ENCODE results near the gene BOC. TPM values are rescaled to one million over a fixed set of nuclear protein-coding genes. Genes with fewer than 3 reads are reported as not detected.

Gene BOC
- total and polyA plus RNA-seq, 2 of the 8 experiments (the other 6 are each of a cell fraction or from before 2014, with no cell fraction given) = 6.9 to 9.3 TPM

DNA sequence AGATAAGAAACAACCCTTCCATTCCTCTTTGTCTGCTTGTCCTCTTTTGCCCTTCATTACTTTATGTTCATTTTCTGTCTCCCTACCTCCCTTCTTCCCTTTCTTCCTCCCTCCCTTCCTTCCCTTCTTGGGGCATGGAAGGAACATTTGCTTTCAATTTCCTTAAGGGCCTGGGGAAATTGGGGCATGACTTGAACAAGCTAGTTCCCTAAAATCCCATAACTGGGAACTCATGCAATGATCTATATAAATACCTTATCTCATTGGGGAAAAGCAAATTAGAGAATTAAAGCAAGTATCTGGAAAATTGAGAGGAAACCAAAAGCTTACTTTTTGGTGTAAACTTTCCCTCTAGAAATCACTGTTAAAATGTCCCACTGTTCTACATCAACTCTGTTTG lies 35.7 kb downstream of the BOC start (continued):
- TF ChIP-seq, protein P1, sequence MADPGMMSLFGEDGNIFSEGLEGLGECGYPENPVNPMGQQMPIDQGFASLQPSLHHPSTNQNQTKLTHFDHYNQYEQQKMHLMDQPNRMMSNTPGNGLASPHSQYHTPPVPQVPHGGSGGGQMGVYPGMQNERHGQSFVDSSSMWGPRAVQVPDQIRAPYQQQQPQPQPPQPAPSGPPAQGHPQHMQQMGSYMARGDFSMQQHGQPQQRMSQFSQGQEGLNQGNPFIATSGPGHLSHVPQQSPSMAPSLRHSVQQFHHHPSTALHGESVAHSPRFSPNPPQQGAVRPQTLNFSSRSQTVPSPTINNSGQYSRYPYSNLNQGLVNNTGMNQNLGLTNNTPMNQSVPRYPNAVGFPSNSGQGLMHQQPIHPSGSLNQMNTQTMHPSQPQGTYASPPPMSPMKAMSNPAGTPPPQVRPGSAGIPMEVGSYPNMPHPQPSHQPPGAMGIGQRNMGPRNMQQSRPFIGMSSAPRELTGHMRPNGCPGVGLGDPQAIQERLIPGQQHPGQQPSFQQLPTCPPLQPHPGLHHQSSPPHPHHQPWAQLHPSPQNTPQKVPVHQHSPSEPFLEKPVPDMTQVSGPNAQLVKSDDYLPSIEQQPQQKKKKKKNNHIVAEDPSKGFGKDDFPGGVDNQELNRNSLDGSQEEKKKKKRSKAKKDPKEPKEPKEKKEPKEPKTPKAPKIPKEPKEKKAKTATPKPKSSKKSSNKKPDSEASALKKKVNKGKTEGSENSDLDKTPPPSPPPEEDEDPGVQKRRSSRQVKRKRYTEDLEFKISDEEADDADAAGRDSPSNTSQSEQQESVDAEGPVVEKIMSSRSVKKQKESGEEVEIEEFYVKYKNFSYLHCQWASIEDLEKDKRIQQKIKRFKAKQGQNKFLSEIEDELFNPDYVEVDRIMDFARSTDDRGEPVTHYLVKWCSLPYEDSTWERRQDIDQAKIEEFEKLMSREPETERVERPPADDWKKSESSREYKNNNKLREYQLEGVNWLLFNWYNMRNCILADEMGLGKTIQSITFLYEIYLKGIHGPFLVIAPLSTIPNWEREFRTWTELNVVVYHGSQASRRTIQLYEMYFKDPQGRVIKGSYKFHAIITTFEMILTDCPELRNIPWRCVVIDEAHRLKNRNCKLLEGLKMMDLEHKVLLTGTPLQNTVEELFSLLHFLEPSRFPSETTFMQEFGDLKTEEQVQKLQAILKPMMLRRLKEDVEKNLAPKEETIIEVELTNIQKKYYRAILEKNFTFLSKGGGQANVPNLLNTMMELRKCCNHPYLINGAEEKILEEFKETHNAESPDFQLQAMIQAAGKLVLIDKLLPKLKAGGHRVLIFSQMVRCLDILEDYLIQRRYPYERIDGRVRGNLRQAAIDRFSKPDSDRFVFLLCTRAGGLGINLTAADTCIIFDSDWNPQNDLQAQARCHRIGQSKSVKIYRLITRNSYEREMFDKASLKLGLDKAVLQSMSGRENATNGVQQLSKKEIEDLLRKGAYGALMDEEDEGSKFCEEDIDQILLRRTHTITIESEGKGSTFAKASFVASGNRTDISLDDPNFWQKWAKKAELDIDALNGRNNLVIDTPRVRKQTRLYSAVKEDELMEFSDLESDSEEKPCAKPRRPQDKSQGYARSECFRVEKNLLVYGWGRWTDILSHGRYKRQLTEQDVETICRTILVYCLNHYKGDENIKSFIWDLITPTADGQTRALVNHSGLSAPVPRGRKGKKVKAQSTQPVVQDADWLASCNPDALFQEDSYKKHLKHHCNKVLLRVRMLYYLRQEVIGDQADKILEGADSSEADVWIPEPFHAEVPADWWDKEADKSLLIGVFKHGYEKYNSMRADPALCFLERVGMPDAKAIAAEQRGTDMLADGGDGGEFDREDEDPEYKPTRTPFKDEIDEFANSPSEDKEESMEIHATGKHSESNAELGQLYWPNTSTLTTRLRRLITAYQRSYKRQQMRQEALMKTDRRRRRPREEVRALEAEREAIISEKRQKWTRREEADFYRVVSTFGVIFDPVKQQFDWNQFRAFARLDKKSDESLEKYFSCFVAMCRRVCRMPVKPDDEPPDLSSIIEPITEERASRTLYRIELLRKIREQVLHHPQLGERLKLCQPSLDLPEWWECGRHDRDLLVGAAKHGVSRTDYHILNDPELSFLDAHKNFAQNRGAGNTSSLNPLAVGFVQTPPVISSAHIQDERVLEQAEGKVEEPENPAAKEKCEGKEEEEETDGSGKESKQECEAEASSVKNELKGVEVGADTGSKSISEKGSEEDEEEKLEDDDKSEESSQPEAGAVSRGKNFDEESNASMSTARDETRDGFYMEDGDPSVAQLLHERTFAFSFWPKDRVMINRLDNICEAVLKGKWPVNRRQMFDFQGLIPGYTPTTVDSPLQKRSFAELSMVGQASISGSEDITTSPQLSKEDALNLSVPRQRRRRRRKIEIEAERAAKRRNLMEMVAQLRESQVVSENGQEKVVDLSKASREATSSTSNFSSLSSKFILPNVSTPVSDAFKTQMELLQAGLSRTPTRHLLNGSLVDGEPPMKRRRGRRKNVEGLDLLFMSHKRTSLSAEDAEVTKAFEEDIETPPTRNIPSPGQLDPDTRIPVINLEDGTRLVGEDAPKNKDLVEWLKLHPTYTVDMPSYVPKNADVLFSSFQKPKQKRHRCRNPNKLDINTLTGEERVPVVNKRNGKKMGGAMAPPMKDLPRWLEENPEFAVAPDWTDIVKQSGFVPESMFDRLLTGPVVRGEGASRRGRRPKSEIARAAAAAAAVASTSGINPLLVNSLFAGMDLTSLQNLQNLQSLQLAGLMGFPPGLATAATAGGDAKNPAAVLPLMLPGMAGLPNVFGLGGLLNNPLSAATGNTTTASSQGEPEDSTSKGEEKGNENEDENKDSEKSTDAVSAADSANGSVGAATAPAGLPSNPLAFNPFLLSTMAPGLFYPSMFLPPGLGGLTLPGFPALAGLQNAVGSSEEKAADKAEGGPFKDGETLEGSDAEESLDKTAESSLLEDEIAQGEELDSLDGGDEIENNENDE (IDR thresholded peaks at IDR 0.05; ENCODE audit: insufficient replicate concordance, low read length) = no peak
- no peak for TF ChIP-seq PHF8 (conservative IDR thresholded peaks at IDR 0.05; ENCODE audit: low read depth, low read length)
- no peak for TF ChIP-seq SP4 (IDR thresholded peaks at IDR 0.05; ENCODE audit: low read length)
- TF ChIP-seq YY1 (IDR thresholded peaks at IDR 0.05; ENCODE audit: low read depth, low read length) = no peak
- TF ChIP-seq JUN (IDR thresholded peaks at IDR 0.05; ENCODE audit: low read depth, low read length) = no peak
- no peak for TF ChIP-seq CEBPB (IDR thresholded peaks at IDR 0.05; ENCODE audit: low read depth, low read length)
- TF ChIP-seq CBX5 (IDR thresholded peaks at IDR 0.05; ENCODE audit: low read depth, low read length) = no peak
- TF ChIP-seq MAFK (IDR thresholded peaks at IDR 0.05; ENCODE audit: low read depth, low read length) = no peak
- TF ChIP-seq HDAC2 (IDR thresholded peaks at IDR 0.05; ENCODE audit: borderline replicate concordance in 1 of 2, low read depth in 2 of 2, low read length in 2 of 2) = no peak
- TF ChIP-seq, protein P2, sequence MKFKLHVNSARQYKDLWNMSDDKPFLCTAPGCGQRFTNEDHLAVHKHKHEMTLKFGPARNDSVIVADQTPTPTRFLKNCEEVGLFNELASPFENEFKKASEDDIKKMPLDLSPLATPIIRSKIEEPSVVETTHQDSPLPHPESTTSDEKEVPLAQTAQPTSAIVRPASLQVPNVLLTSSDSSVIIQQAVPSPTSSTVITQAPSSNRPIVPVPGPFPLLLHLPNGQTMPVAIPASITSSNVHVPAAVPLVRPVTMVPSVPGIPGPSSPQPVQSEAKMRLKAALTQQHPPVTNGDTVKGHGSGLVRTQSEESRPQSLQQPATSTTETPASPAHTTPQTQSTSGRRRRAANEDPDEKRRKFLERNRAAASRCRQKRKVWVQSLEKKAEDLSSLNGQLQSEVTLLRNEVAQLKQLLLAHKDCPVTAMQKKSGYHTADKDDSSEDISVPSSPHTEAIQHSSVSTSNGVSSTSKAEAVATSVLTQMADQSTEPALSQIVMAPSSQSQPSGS (IDR thresholded peaks at IDR 0.05; ENCODE audit: low read length) = no peak
